ENCODE results near the gene SLC49A3.

GRCh38 chr4:633406-633805, 55.5 kb downstream of the SLC49A3 start:
- TF ChIP-seq CTCF (IDR thresholded peaks at IDR 0.05; ENCODE audit: control extremely low read depth in 1 of 3, insufficient read depth in 1 of 3, low read depth in 1 of 3, low read length in 3 of 3): no peak
- no peak for TF ChIP-seq PHF8 (conservative IDR thresholded peaks at IDR 0.05; ENCODE audit: low read depth, low read length)
- TF ChIP-seq EP300 (IDR thresholded peaks at IDR 0.05; ENCODE audit: borderline replicate concordance in 1 of 2, low read depth in 2 of 2, low read length in 2 of 2): no peak

Data from H1 (cell line).